ENCODE measurements around the gene TLX2. TPM values are rescaled to one million over a fixed set of nuclear protein-coding genes. Genes with fewer than 3 reads are reported as not detected.

The TLX2 gene
- total RNA-seq, 1 experiment from 2014 or later = 3.1 TPM

DNA sequence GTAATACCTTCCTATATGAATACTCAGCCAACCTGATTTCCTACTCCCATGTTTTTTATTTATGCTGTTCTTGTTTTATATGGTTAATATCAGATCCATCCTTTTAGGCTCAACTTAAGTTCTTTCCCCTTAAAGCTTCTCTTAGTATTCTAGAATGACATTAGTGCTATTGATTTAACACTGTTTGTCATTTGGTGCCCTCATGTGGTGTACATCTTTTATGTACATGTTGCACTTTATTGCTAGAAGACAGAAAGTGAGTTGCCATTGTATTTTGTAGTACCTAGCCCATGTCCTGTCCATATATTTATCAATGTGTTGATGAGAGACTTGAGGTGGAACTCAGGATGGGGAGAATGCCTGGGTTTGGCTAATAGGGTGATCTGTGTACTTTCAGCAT is 18.0 kb downstream of the TLX2 start:
- Histone ChIP-seq H3K27me3 (ENCODE audit: low read length) (no peaks in the 10 kb centered on the region), H3K4me3 (ENCODE audit: low read length) (no peak overlapping the region), H4K20me1 (ENCODE audit: low read length) (0 out of 2 replicates have a peak, but pooled peaks cover 7% of the 10 kb centered on the region), H3K9me3 (ENCODE audit: low read length) (no peaks in the 10 kb centered on the region), H3F3A (ENCODE audit: low read length, unreplicated experiment) (no peaks in the 10 kb centered on the region), H3K27ac (ENCODE audit: low read length) (no peak overlapping the region), H3K79me2 (ENCODE audit: low read length) (peaks cover 42% of the 10 kb centered on the region), H3K36me3 (ENCODE audit: low read depth, low read length) (peaks cover 16% of the 10 kb centered on the region), H3K9me2 (replicated peaks; ENCODE audit: low read length) (no peaks in the 10 kb centered on the region), H3K4me2 (ENCODE audit: low read length) (no peak overlapping the region), H3K4me1 (ENCODE audit: insufficient read depth, low read length) (peaks cover 20% of the 10 kb centered on the region), H3K9ac (ENCODE audit: low read length) (no peak overlapping the region), H2AFZ (ENCODE audit: low read length) (no peak overlapping the region)
- DNase-seq (peak; percentile 54), ATAC-seq (no peak)
- no TSS peak for BruUV-seq (replicated peaks)
- ChIA-PET CTCF (interaction anchor here (0.6 kb wide), 1 partner anchor 50 kb away, joined by 5 read pairs; the partner anchor contains the start of genes CCDC142 and TTC31), POLR2A (ENCODE audit: unreplicated experiment) (no interaction called here)
- intact Hi-C loops (cut with micrococcal nuclease) = loop anchor here (5.0 kb wide), 1 partner anchor 55 kb away; no protein-coding TSS in a partner anchor
- TF ChIP-seq EZH2phosphoT487 (IDR thresholded peaks at IDR 0.05; ENCODE audit: borderline replicate concordance, low read length) (no peak), EZH2 (IDR thresholded peaks at IDR 0.05; ENCODE audit: low read length, unreplicated experiment) (no peak)
- TF ChIP-seq, protein P1, sequence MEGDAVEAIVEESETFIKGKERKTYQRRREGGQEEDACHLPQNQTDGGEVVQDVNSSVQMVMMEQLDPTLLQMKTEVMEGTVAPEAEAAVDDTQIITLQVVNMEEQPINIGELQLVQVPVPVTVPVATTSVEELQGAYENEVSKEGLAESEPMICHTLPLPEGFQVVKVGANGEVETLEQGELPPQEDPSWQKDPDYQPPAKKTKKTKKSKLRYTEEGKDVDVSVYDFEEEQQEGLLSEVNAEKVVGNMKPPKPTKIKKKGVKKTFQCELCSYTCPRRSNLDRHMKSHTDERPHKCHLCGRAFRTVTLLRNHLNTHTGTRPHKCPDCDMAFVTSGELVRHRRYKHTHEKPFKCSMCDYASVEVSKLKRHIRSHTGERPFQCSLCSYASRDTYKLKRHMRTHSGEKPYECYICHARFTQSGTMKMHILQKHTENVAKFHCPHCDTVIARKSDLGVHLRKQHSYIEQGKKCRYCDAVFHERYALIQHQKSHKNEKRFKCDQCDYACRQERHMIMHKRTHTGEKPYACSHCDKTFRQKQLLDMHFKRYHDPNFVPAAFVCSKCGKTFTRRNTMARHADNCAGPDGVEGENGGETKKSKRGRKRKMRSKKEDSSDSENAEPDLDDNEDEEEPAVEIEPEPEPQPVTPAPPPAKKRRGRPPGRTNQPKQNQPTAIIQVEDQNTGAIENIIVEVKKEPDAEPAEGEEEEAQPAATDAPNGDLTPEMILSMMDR (conservative IDR thresholded peaks at IDR 0.05; ENCODE audit: low read depth, low read length) = peak; percentile 68

DNA sequence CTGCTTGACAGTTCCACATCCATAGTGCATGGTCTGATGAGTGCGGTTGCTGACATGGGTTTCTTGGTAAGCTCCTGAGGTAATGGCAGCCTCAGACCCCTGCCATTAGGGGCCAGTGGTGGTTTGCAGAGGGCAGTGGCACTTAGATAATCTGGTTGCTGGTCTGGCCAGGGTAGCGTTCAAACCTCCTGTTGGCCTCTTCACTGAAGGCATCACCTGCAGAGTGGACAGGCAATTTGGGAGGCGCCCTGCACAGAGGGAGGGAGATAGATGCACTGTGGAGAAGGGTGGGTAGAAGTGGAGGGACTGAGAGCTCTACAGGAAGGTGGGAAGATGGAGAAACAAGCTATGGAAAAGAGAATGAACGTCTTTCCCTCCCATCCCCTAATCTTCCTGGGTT is 19.2 kb downstream of the TLX2 start:
- ChIA-PET CTCF (no interaction called here), POLR2A (ENCODE audit: unreplicated experiment) (no interaction called here)
- no peak overlapping the region for H3K27ac ChIP-seq (ENCODE audit: low read length)
- TF ChIP-seq EZH2phosphoT487 (IDR thresholded peaks at IDR 0.05; ENCODE audit: borderline replicate concordance, low read length) = no peak
- TF ChIP-seq EZH2 (IDR thresholded peaks at IDR 0.05; ENCODE audit: low read length, unreplicated experiment) = no peak
- TF ChIP-seq, protein P1 (conservative IDR thresholded peaks at IDR 0.05; ENCODE audit: low read depth, low read length) = no peak
- no peaks in the 10 kb centered on the region for H3K9me2 ChIP-seq (replicated peaks; ENCODE audit: low read length)
- H2AFZ ChIP-seq (ENCODE audit: low read length) = no peak overlapping the region
- H3K79me2 ChIP-seq (ENCODE audit: low read length) = peaks cover 30% of the 10 kb centered on the region
- H3K4me1 ChIP-seq (ENCODE audit: insufficient read depth, low read length) = peaks cover 10% of the 10 kb centered on the region
- H3K4me2 ChIP-seq (ENCODE audit: low read length) = no peak overlapping the region
- peaks cover 7% of the 10 kb centered on the region; the same call in 1 of the 2 replicates for H3K36me3 ChIP-seq (ENCODE audit: low read depth, low read length)
- no peak for DNase-seq
- intact Hi-C loops (cut with micrococcal nuclease) = loop anchor here (5.0 kb wide), 1 partner anchor 54 kb away; no protein-coding TSS in a partner anchor
- no TSS peak for BruUV-seq (replicated peaks)
- H3K4me3 ChIP-seq (ENCODE audit: low read length) = no peak overlapping the region
- ATAC-seq = no peak
- H3F3A ChIP-seq (ENCODE audit: low read length, unreplicated experiment) = no peaks in the 10 kb centered on the region
- no peaks in the 10 kb centered on the region for H3K27me3 ChIP-seq (ENCODE audit: low read length)
- no peaks in the 10 kb centered on the region for H3K9me3 ChIP-seq (ENCODE audit: low read length)
- no peaks in the 10 kb centered on the region for H4K20me1 ChIP-seq (ENCODE audit: low read length)
- no peak overlapping the region for H3K9ac ChIP-seq (ENCODE audit: low read length)

DNA sequence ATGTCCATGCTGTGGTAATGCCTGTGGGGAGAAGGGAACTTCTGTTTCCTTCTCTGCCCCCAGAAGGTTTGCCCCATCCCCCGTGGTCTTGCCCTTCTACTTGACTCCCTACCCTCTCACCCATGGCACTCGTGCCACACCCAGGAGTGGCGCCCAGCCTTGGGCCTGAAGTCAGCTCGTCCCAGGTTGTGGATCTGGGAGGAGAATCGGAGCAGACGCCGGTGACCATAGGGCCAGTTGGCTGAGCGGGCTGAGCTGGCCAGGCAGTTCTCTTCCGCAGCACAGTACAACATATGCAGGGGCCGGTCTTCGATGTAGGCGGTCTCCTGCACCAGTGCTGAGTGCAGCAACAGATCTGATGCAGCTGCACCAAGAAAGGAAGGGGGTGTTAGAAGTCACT is 20.2 kb downstream of the TLX2 start:
- H3K9me3 ChIP-seq (ENCODE audit: low read length) = no peaks in the 10 kb centered on the region

More for the DNA sequence above, 20.2 kb downstream of the TLX2 start:
- Histone ChIP-seq H3K9ac (ENCODE audit: low read length) (no peak overlapping the region), H3K9me2 (replicated peaks; ENCODE audit: low read length) (no peaks in the 10 kb centered on the region), H3K27ac (ENCODE audit: low read length) (no peak overlapping the region), H2AFZ (ENCODE audit: low read length) (no peak overlapping the region), H3K27me3 (ENCODE audit: low read length) (no peaks in the 10 kb centered on the region), H3K4me2 (ENCODE audit: low read length) (no peak overlapping the region), H3K36me3 (ENCODE audit: low read depth, low read length) (peaks cover 7% of the 10 kb centered on the region; the same call in 1 of the 2 replicates), H4K20me1 (ENCODE audit: low read length) (no peaks in the 10 kb centered on the region), H3K4me3 (ENCODE audit: low read length) (no peak overlapping the region), H3F3A (ENCODE audit: low read length, unreplicated experiment) (no peaks in the 10 kb centered on the region), H3K79me2 (ENCODE audit: low read length) (peaks cover 20% of the 10 kb centered on the region), H3K4me1 (ENCODE audit: insufficient read depth, low read length) (peaks cover 8% of the 10 kb centered on the region; the same call in 1 of the 2 replicates)
- DNase-seq (no peak), ATAC-seq (no peak)
- BruUV-seq (replicated peaks) = no TSS peak
- CTCF ChIA-PET = no interaction called here
- intact Hi-C loops (cut with micrococcal nuclease) = loop anchor here (5.0 kb wide), 1 partner anchor 53 kb away; no protein-coding TSS in a partner anchor
- POLR2A ChIA-PET (ENCODE audit: unreplicated experiment) = no interaction called here
- TF ChIP-seq EZH2phosphoT487 (IDR thresholded peaks at IDR 0.05; ENCODE audit: borderline replicate concordance, low read length) (no peak), EZH2 (IDR thresholded peaks at IDR 0.05; ENCODE audit: low read length, unreplicated experiment) (no peak)
- TF ChIP-seq, protein P1 (conservative IDR thresholded peaks at IDR 0.05; ENCODE audit: low read depth, low read length) = no peak
